Transverse colon (tissue), 4 donors: Measurements from ENCODE around the gene EXOC6. TPM values are rescaled to one million over a fixed set of nuclear protein-coding genes. Genes with fewer than 3 reads are reported as not detected.

Experiments used
- DNase-seq: peaks from one replicate; pipeline ENCODE4 v3.0.0-alpha.2; 2019
- H3K27ac ChIP-seq, 4 donors: fragments of 200-600 bp; sonication (generic); 2 replicates each; pipeline ENCODE4 v1.5.1; 2016 to 2018; ENCODE audit warnings: inconsistent platforms in 4 of 4
- H3K27me3 ChIP-seq: fragments of 200-600 bp; sonication (generic); 2 replicates; pipeline ENCODE4 v1.5.1; 2017; ENCODE audit warnings: inconsistent platforms
- H3K36me3 ChIP-seq, 4 donors: fragments of 200-600 bp; sonication (generic); 2 replicates each; pipeline ENCODE4 v1.5.1; 2017 to 2019; ENCODE audit warnings: inconsistent platforms in 4 of 4
- H3K4me1 ChIP-seq, 4 donors: fragments of 200-600 bp; sonication (generic); 2 replicates each; pipeline ENCODE4 v1.5.1; 2017 to 2020; ENCODE audit warnings: inconsistent platforms in 4 of 4
- H3K4me3 ChIP-seq, 4 donors: fragments of 200-600 bp; sonication (generic); 1 replicate in 1 of 4; 2 replicates in 3 of 4; pipeline versions ENCODE4 v1.5.1 to v1.6.1; 2017 to 2019; ENCODE audit warnings: inconsistent platforms in 4 of 4
- H3K9me3 ChIP-seq, 2 donors: fragments of 200-600 bp; sonication (generic); 2 replicates each; pipeline ENCODE4 v1.5.1; 2017 to 2019; ENCODE audit warnings: inconsistent platforms in 2 of 2
- EP300 ChIP-seq: sonication (generic); formaldehyde crosslinking; IDR thresholded peaks from one replicate; pipeline ENCODE4 v1.6.1; 2017; ENCODE audit warnings: antibody characterized with exemption, low read depth
- POLR2A ChIP-seq: fragments of 450-650 bp; IDR thresholded peaks from one replicate; pipeline ENCODE4 v1.6.1; 2016; ENCODE audit warnings: antibody characterized with exemption, mild to moderate bottlenecking, moderate library complexity
- POLR2AphosphoS5 ChIP-seq, 3 donors: sonication (generic); formaldehyde crosslinking; IDR thresholded peaks; one replicate each; pipeline ENCODE4 v1.6.1; 2016; ENCODE audit warnings: antibody characterized with exemption in 3 of 3
- WGBS, 2 donors: methylation state at CpG; one replicate each; pipeline ENCODE4 v1.1.5; 2018; ENCODE audit warnings: low coverage in 1 of 2; 5-methylcytosine and 5-hydroxymethylcytosine counted together
- in situ Hi-C, 4 donors: fragments of 200-750 bp; cut with MboI; loops; one replicate each; pipeline versions ENCODE4 v1.15.0 to v1.15.1; 2017; ENCODE audit warnings: low sequenced_read_pairs in 3 of 4, low pct_ligation_motif_present in 1 of 4, low pct_unique_long_range_greater_than_20kb in 1 of 4
- intact Hi-C: fragments of 100-400 bp; cut with DNase I; formaldehyde crosslinking; loops from one replicate; pipeline ENCODE4 v1.15.1; 2023; ENCODE audit warnings: low total_unique reads
- small RNA-seq, 4 donors: library from RNA; depleted of rRNA; stranded (forward); fragments of <200 nt; gene quantifications; one replicate each; pipeline ENCODE3, GENCODE V24; 2016
- total RNA-seq, 4 donors: library from RNA; depleted of rRNA; stranded (reverse); fragments of >200 nt; gene quantifications; one replicate each; pipeline ENCODE4 v1.1.0, GENCODE V29; 2016
- TF ChIP-seq, protein P1 (sequence below), 5 experiments: fragments of 200-600 bp in 3 of 5; fragments of 450-650 bp in 2 of 5; sonication (generic) in 3 of 5; IDR thresholded peaks; 1 replicate in 2 of 5; 2 replicates in 3 of 5; pipeline ENCODE4 v1.5.1; 2016 to 2017; ENCODE audit warnings: antibody characterized with exemption in 5 of 5, inconsistent platforms in 3 of 5, mild to moderate bottlenecking in 2 of 5, moderate library complexity in 1 of 5

EXOC6 gene
- total RNA-seq, 4 donors from 2014 or later: 1.9 to 13.1 (median 11.6) TPM

GRCh38 chr10:93103953-93104352, 255.6 kb downstream of the EXOC6 start:
- H3K27me3 ChIP-seq: no peaks in the 10 kb centered on the region
- TF ChIP-seq, protein P1, sequence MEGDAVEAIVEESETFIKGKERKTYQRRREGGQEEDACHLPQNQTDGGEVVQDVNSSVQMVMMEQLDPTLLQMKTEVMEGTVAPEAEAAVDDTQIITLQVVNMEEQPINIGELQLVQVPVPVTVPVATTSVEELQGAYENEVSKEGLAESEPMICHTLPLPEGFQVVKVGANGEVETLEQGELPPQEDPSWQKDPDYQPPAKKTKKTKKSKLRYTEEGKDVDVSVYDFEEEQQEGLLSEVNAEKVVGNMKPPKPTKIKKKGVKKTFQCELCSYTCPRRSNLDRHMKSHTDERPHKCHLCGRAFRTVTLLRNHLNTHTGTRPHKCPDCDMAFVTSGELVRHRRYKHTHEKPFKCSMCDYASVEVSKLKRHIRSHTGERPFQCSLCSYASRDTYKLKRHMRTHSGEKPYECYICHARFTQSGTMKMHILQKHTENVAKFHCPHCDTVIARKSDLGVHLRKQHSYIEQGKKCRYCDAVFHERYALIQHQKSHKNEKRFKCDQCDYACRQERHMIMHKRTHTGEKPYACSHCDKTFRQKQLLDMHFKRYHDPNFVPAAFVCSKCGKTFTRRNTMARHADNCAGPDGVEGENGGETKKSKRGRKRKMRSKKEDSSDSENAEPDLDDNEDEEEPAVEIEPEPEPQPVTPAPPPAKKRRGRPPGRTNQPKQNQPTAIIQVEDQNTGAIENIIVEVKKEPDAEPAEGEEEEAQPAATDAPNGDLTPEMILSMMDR (IDR thresholded peaks at IDR 0.05): no peak
- no peak for TF ChIP-seq POLR2A
- TF ChIP-seq EP300: no peak
- TF ChIP-seq POLR2AphosphoS5 (IDR thresholded peaks at IDR 0.05): no peak
- no peak overlapping the region for H3K27ac ChIP-seq
- H3K36me3 ChIP-seq: no peaks in the 10 kb centered on the region
- WGBS, 2 donors: 77 to 85% methylated on average over 1 of the region's 1 CpG
- H3K9me3 ChIP-seq: no peaks in the 10 kb centered on the region
- intact Hi-C loops: no loop called here
- DNase-seq: no peak
- H3K4me1 ChIP-seq: no peaks in the 10 kb centered on the region
- H3K4me3 ChIP-seq: no peak overlapping the region
- in situ Hi-C loops: loop anchor here in 2 of 4 donors (25.0 kb wide), 1 partner anchor 183 kb away; no protein-coding TSS in a partner anchor

- no peaks in the 10 kb centered on the region for H3K4me1 ChIP-seq
- no peaks in the 10 kb centered on the region for H3K9me3 ChIP-seq
- no peak for DNase-seq
- 62 to 71% methylated on average over 2 of the region's 2 CpGs for WGBS, 2 donors
- TF ChIP-seq POLR2A (no peak), POLR2AphosphoS5 (IDR thresholded peaks at IDR 0.05) (no peak), EP300 (no peak)
- TF ChIP-seq, protein P1 (IDR thresholded peaks at IDR 0.05): no peak
- no peaks in the 10 kb centered on the region for H3K27me3 ChIP-seq
- no peak overlapping the region for H3K27ac ChIP-seq
- no peak overlapping the region for H3K4me3 ChIP-seq
- no peaks in the 10 kb centered on the region for H3K36me3 ChIP-seq
- intact Hi-C loops (no loop called here), in situ Hi-C loops (loop anchor here in 2 of 4 donors (25.0 kb wide), 1 partner anchor 181 kb away; no protein-coding TSS in a partner anchor)
Observed at GRCh38 chr10:93106631-93107072, 258.3 kb downstream of the EXOC6 start.

Small RNAs within 50 kb of the gene (small RNA-seq; reads per million reads assigned to genes)
- gene AL392103.1: 0 reads per million in 4 donors

Other genes starting within 250 kb of the EXOC6 start
- gene HHEX, start 158.6 kb upstream of the EXOC6 start, total RNA-seq: 1 to 10 TPM in 3 of 4 donors, under 1 TPM in 1; 0.80 to 7.9 (median 4.8) TPM
- gene CYP26C1, start 212.3 kb downstream of the EXOC6 start, total RNA-seq: not detected
- not detected for gene CYP26A1, start 225.4 kb downstream of the EXOC6 start, total RNA-seq